Measurements from ENCODE around the gene SLC43A1.

- TF ChIP-seq CTCF (IDR thresholded peaks at IDR 0.05) (no peak), POLR2A (IDR thresholded peaks at IDR 0.05) (no peak)
Measured at GRCh38 chr11:57462597-57462996, 52.9 kb downstream of the SLC43A1 start.

Measured in esophagus squamous epithelium (tissue), 4 donors.